HuH-7 (cell line): ENCODE results near the gene ATXN7L1.

Experiments
- DNase-seq: peaks from one replicate; pipeline ENCODE4 v3.0.0; 2011; ENCODE audit warnings: low spot score

The ATXN7L1 gene

DNA sequence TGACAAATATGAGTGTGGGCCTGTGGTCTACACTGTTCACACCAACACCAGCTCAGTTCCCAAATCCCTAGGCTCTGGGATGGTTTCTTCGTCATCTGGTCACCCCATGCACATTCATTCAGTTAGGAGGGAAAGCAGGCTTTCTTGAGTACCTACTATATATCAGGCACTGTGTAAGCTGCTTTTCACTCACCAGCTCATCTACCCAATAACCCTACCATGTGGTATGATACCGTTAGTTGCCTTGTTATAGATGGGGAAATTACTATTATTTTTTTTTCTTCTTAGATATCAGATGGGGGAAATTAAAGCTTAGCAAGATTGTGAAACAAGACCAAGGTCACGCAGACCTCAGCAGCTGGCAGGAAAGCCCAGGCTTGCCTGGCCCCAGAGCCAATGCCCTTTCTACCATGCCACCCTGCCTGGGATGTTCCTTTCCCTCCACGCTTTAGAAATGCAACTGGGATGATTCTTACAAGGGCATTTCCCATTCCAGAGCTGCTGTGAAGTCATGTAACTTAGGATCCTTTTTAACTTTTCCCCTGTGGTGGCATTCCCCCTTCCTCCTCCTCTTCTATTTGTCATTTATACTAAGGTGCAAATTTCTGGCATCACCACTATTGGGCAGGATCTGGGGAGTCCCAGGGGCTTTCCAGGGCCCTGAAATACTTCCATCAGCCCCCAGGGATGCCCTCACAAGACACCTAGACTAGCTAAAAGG is 202.0 kb downstream of the ATXN7L1 start:
- DNase-seq = no peak

DNA sequence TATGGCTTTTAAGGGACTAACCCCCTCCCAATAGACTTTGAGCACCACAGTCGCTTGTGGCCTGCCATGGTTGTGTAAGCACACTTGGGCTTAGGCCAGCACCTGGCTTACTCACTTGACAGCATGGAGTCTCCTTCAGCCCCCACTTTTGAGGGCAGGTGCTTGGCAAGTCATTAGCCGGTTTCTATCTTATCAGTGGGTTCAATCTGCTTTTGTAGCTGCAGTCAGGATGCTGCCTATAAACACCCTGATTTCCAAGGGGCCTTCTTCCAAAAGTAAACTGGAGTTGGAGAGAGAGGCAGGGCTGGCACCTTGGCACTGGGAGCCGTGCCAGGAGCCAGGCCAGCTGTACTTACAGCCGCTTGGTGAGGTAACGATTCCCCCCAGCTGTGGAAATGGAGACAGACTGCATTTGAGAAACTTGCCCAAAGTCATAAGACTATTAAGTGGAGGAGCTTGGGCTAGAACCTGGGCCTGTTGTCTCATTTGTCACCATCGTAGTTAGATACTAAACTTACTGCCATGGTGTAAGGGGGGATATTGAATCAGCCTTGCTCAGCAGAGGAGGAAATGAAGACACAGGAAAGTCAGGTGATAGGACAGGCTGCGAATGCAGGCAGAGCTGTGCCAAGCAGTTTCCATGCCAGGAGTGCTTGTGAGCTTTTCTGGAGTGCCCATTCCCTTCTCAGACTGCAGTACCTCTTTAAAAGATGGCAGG is 202.9 kb downstream of the ATXN7L1 start:
- no peak for DNase-seq

DNA sequence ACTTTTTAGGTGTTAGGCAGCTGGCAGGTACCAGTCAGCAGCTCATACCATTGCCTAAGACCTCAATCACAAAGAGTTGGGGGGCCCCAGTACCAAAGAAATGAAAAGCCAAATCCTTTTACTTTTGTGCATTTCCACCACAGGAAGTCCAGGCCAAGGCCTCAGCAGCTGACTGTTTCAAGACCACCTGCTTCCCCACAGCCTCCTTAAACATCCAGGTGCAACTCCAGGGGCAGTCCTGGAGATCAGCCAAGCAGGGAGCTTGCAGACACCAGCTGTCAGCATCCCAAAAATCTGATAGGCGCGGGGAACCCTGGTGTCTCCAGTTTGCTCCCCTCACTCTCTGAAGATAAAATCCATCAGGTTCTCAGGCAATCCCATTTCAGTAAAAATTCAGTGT is 203.6 kb downstream of the ATXN7L1 start:
- DNase-seq = no peak

DNA sequence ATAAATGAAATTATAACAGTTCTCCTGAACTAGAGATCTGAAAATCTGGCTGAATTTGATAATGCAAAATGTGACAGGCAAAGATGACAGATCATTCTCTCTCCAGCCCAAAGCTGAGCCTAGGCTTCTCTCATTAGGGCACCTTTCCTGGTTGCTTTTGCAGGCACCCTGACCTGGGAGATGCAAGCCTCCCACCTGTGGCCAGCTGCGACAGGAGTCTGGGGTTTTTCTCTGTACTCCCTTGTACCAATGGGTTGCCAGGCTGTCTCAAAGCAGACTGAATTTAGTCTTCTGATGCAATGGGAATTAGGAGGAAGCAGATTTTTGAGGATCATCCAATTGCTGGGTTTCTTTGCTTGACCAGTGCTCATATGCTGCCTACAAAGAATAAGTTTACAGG is 210.1 kb downstream of the ATXN7L1 start:
- DNase-seq = no peak

DNA sequence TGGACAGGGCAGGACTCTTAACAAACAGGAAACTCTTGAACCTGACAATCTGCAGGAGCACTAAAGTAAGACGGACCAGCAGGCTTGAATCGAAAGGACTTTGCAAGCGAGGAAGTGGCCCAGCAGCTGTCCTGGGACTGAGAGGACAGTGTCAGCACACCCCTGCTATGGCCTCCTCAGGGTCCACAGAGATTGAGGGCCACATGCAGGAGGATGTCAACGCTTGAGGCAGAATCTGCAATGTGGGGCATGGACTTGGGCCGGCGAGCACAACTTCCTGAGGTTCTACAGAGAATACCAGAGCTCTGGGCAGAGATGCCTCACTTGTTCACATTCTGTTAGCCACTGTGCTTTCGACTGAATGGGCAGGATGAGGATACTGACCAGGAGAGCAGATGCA is 210.7 kb downstream of the ATXN7L1 start:
- DNase-seq = no peak

DNA sequence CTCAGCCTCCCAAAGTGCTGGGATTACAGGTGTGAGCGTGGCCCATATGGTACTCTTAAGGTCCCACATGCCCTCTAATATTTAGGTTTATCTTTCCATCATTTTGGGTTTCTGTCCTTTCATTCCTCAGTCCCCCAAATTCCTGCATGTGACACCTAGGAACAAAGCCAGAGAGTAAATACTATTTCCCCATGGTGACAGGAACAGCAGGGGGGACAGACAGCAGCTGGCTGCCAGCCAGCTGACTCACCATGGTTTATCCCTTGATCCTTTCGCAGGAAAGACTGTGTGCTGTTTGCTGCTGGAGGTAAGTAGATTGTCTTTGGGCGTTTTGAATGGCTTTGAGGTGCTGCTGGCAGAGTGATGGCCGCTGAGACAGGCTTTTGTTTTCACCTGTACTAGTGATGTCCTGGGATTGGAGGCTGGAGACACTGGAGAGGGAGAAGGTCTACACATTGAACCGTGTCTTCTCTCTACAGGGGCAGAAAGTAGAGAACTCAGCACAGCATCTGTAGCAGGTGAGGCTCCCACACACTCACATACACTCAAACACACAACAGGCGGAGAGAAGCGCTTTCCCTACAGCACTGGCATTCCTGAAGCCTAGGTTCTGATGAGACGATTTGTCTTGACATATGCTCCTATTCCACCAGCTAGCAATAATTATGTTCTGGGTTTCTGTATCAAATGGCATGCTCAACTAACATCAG is 211.4 kb downstream of the ATXN7L1 start:
- no peak for DNase-seq

DNA sequence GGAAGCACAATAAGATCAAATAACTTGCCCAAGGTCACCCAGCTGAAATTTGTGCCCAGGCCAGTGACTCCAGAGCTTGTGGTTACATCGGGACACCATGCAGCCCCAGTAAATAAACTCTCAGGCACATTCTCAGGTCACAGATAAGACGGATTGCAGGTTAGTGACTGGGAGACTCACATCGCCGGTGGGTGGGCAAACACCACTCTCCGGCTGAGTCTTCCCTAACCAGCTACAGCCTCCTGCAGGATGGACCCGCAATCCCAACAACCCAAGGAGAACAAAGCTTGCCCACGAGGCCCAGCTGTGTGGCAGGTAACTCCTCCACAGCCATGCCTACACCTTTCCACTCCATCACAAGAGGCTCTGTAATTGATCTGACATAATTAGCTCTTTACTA is 213.4 kb downstream of the ATXN7L1 start:
- DNase-seq = no peak

DNA sequence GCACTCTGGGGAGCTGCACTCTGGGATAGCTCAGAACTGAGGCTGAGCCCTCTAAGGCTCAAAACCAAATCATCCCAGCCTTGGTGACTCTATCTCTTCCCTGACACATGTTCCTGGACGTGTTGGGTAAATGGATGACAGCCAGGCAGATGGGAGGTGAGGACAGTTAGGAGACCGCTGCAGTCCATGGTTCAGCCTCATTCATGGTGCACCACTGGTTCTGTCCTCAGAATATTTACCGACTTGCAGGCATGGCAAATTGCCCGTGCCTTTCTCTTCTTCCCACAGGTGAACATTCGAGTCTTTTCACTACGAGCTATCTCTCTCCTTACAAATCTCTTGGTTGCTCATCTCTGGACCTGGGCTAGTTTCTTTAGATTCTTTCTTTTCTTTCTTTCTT is 214.8 kb downstream of the ATXN7L1 start:
- DNase-seq = no peak

DNA sequence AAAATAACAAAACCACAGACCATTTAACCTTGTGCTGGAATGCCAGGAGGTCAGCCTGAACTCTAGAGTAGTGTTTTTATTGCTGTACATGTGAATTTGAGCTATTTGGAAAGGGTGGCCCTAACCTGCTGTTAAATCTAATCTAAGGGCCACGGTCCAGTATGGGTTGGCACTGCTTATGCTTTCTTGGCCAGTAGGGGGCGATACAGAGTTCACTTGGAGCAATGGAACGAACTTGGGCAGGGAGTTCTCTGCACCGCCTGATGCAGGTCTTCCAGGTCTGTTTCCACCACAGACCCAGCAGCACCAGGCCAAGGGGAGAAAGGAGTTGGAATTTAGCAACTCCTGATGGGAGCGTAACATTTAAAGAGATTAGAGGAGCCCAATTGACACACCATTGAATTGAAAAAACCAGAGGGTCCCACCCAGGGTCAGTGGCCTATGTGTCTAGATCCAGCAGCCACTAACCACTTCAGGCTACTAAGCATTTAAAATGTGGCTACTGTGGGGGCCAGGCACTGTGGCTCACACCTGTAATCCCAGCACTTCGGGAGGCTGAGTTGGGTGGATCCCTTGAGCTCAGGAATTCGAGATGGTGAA is 219.4 kb downstream of the ATXN7L1 start:
- no peak for DNase-seq

DNA sequence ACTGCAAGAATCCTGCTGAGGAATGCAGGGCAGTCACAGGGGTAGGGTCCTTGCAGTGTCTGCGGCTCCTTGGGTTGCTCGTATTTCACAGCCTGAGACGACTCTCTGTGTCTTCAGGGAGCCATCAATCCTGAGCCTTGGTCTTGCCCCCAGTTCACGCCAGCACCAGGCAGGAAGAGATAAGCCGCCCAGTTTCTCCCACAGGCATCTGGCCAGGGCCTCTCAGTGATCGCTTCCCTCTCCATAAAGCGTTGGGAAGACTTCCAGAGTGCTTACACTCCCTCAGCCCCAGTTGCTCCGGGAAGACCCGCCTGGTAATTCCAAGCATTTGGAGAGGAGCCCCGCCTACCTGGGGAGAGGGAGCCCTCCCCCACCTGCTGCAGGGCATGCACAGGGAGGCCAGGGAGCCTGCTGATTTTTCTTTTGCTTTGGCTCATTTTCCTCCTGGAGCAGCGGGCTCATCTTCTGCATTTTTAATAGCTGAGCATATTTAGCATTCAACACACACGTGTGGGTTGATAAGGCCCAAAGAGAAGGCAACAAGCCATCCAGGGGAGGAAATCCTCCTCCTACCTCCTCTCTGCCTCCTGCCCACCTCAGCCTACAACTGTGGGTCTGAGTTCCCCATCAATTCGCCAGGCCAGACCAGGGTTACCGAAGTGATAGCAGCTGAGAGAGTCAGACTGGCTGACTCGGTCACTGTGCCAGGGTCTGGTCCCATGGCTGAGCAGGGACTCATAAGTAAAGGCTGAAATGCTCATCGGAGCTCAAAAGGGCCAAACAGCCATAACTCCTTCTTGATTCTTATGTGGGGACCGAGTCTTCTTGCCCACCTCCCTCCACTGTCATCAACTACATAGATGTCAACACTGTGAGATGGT is 220.7 kb downstream of the ATXN7L1 start:
- no peak for DNase-seq

DNA sequence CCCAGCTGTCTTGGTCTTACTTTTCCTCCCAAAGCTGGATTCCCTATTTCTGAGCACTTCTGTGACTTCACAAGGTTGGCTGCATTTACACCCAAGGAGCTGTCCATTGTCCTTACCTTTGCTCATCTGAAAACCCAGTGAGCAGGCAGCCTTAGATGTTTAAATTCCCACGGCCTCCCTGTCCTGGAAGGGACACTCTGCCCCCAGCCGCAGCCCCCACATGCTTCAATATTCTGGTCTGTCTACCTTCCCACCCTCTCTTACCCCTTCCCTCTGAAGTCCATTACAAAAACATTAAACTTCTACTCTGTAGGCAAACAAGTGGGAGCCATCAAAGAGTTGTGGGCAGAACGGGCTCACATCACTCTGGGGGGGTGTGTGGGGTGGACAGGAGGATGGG is 221.3 kb downstream of the ATXN7L1 start:
- DNase-seq = no peak

DNA sequence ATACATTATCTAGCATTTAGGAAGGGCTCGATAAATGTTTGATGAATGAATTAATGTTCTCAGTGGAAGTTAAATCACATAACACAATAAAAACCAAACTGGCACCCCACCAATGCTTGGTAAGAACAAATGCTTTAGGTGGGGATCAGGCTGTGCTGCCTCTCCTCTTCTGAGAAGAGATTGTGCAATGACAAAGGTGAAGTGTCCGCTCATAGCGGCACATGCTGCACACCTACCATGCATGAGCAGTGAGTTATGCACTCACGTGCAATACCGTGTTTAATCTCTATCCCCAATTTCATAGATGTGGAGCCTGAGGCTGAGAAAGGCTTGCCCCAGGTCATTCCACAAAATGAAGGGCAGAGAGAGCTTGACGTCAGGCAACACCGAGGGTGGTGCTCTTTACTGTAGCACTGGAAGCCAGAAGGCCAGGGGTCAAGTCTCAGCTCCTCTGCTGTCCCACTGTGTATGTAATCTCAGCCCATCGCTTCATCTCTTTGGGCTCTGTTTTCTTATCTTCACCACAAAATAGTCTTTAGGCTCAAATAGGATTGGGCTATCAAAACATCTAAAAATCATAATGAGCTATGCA is 222.2 kb downstream of the ATXN7L1 start:
- no peak for DNase-seq

DNA sequence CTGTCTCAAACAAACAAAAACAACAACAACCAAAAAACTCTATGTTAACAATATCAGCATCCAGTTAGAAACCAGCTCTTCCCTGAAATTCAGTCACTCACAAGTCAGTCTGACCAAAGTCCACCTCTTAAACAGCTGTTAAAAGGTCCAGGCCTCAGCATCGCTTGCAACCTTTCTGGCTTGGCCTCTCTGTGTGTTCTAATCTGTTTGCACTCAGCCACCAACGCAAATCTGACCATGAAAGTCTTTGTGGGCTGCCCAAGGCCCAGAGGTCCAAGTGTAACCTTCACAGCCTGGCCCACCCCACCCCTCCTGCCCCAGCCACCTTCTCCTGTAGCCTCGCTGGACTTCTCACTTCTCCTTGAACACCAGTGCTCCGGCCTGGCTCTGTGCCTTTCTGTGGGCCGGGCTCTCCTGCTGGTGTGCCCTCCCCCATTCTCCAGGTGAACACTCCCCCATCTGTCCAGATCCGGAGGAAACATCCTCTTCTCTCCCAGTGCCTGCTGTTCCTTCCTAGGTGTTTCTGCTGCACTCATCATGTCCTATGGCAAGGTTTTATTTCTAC is 222.9 kb downstream of the ATXN7L1 start:
- peak; percentile 59 for DNase-seq

DNA sequence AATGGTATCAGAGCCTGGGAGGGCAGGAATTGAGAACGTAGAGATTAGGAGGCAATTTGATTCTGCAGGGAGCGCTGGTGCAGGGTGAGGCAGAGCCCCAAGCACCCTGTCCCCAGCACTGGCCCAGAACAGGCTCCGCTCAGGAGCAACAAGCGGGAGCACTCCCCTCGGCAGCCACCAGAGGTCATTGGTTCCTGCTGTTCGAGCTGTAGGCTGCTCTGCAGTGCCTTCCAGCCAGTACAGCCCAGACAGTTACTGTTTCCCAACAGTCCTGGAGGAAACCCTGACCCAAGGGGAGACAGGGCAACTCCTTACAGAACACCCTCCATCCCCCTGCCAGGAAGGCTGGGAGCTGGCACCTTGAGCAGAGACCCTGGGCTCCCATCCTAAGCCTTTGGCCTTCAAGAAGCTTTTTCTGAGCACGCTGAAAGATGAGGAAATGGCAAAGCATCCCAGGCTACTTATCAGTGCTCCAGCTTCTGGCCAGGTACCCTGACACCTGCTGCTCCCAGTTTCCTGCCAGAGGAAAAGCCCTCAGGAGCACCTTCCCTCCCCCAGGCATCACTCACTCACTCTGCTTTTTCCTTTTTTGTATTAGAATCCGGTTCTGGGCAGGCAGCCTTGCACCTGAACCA is 223.9 kb downstream of the ATXN7L1 start:
- DNase-seq = peak; percentile 88

DNA sequence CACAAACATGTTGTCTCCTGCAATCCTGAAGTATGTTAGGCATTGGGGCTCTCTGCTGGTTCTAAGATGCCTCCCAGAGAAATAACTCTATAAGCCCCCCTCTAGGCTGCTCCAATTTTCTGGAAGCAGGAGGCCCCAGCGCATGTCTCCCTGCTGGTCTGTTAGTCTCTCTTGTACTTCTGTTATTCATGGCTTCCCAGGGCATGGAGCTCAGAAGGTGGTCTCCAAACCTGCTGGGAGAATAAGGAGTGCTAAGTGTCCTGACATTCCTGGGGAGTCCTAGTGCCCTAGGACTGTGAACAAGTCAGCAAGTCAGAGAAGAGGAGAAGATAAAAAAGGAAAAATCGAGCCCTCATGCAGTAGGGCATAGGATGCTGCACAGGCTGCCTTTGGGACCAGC is 224.6 kb downstream of the ATXN7L1 start:
- DNase-seq = no peak

DNA sequence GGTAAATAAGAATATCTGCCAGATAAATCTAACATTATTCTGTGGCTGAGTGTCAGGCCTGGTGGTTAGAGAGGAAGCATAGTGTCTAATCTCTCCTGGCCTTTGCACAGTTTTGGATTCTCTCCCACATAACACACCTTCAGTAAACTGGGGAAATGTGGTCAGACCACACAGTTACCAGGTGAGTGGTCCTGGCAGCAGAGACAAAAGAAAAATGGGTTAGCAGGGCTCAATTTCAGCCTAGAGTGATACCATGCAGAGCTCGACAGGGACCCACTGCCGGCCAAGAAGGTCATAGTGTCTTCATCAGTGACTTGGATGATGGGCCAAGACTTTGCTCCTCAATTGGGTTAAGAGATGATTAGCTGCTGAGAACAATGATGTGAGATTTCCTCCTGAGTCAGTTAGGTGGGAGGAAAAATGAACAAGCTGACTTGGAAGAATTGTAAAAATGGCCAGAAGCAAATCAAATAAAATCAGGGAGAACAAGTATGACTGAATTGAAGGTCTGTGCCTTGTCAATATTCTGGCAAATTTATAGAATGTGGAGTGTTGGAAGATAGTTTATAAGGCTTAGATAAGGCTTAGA is 225.9 kb downstream of the ATXN7L1 start:
- DNase-seq = no peak

DNA sequence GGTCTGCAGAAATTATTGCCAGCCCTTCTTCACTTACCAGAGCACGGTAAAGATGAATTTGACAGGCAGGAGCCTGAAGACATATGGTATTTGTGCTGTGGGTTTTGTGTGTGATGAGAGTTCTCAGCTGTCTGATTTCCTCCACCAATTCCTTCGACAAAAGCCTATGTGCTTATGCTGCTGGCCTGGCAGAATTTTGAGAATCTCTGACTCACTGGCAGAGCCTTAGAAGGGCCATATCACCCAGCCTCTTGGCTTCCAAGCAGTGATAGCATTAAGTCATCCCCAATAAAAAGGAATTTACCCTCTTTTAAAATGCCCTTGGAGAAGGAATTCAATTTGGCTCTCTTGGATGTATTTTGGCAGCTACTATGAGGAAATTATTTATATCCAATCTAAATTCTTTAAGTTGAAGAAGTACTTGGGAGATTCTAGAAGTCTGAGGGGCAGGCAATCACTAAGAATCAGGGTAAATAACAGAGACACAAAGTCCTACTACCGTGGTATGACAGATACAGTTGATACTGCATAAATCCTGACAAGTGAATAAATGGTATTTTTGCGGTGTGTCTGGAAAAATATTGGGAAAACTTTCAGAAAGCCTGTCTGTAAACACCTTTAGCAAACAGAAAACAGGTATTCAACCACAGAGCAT is 226.5 kb downstream of the ATXN7L1 start:
- no peak for DNase-seq

DNA sequence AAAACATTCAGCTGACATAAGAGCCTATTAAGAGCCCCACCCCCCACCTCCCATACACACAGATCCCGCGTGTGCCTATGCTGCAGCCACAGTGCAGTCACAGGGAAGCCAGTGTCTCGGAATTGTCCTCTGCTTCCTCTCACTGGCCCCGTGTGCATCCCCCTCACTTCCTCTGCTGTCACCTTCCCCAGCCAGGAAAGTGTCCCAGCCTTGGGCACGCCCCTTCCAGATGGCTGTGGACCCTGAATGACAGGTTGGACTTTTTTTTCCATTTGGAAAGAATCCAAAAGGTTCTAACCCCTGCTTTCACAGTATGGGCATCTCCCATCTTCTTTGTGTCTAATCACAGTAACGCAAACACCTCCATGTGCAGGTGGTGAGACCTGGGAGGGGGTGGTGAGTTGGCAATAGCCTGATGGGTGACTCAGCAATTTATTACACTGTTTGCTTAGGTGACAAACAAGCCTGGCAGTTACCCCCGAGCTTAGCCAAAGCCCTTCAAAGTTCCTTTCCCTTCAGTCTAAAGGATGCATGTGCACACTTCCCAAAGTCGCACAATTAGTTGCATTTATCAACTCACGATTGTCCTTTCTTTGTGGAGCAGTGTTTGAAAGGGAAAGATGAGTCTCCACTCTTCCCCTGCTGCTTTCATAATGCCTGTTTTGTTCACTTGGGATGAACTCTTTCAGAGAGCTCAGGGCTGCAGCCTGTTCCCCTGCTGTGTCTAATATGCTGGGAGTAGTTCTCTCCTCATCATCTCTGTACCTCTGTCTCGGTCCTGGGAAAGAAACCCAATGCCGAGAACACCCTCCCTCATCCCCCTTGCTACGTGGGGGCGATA is 227.6 kb downstream of the ATXN7L1 start:
- peak; percentile 49 for DNase-seq

DNA sequence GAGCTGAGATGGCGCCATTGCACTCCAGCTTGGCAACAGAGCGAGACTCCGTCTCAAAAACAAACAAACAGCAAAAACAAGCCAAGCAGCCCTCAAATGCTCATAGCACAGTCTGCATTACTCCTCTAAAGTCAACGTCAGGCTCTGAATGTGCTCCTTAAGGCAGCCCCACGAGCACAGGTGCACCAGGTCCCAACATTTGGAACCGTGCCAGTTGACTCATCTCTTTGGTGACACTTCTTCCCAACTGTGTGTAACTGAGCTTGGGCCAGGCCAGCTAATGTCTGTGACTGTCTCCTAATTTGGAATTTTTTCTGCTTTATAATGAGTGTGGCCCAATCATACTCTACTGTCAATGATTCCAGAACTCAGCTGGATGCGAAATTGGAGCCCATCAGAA is 228.8 kb downstream of the ATXN7L1 start:
- DNase-seq = no peak
